Sigmoid colon (tissue), 7 donors: ENCODE results near the gene OSTN. TPM values are rescaled to one million over a fixed set of nuclear protein-coding genes. Genes with fewer than 3 reads are reported as not detected.

Source experiments
- DNase-seq: peaks from one replicate; pipeline ENCODE4 v3.0.0-alpha.2; 2019
- H3K27ac ChIP-seq, 4 donors: fragments of 200-600 bp; sonication (generic); one replicate each; pipeline ENCODE4 v1.5.1; 2016 to 2019; ENCODE audit warnings: mild to moderate bottlenecking in 1 of 4
- H3K27me3 ChIP-seq, 3 donors: fragments of 200-600 bp; sonication (generic); one replicate each; pipeline ENCODE4 v1.5.1; 2019; ENCODE audit warnings: mild to moderate bottlenecking in 1 of 3
- H3K36me3 ChIP-seq, 4 donors: fragments of 200-600 bp; sonication (generic); one replicate each; pipeline ENCODE4 v1.5.1; 2016 to 2019
- H3K4me1 ChIP-seq, 4 donors: fragments of 200-600 bp; sonication (generic); one replicate each; pipeline ENCODE4 v1.5.1; 2017 to 2019
- H3K4me3 ChIP-seq, 4 donors: fragments of 200-600 bp; sonication (generic); one replicate each; pipeline ENCODE4 v1.5.1; 2017 to 2019; ENCODE audit warnings: mild to moderate bottlenecking in 2 of 4, moderate library complexity in 1 of 4
- H3K9me3 ChIP-seq, 4 donors: fragments of 200-600 bp in 3 of 4; sonication (generic) in 3 of 4; one replicate each; pipeline versions ENCODE4 v1.5.1 to v1.6.1; 2013 to 2019
- CTCF ChIP-seq, 4 experiments: fragments of 450-650 bp in 3 of 4; fragments of 200-600 bp in 1 of 4; IDR thresholded peaks; one replicate each; pipeline ENCODE4 v1.5.1; 2016 to 2019; ENCODE audit warnings: antibody characterized with exemption in 4 of 4, mild to moderate bottlenecking in 3 of 4, moderate library complexity in 2 of 4
- EP300 ChIP-seq, 4 donors: sonication (generic); formaldehyde crosslinking; IDR thresholded peaks; one replicate each; pipeline ENCODE4 v1.6.1; 2017; ENCODE audit warnings: antibody characterized with exemption in 4 of 4
- POLR2A ChIP-seq, 2 donors: fragments of 450-650 bp; IDR thresholded peaks; one replicate each; pipeline ENCODE4 v1.6.1; 2016; ENCODE audit warnings: antibody characterized with exemption in 2 of 2, mild to moderate bottlenecking in 2 of 2, moderate library complexity in 2 of 2
- POLR2AphosphoS5 ChIP-seq, 4 donors: sonication (generic); formaldehyde crosslinking; IDR thresholded peaks; one replicate each; pipeline ENCODE4 v1.6.1; 2017; ENCODE audit warnings: antibody characterized with exemption in 4 of 4
- WGBS, 2 donors: extraction: QIAGEN DNeasy Blood & Tissue Kit; methylation state at CpG; one replicate each; pipeline ENCODE4 v1.1.7; 2013; 5-methylcytosine and 5-hydroxymethylcytosine counted together
- intact Hi-C: fragments of 100-400 bp; cut with DNase I; formaldehyde crosslinking; loops from one replicate; pipeline ENCODE4 v1.15.1; 2023
- polyA plus RNA-seq, 3 donors: library from polyadenylated mRNA; stranded (reverse); fragments of 200-250 nt; gene quantifications; one replicate each; pipeline ENCODE4 v1.2.3, GENCODE V29; 2013
- total RNA-seq, 4 donors: library from RNA; depleted of rRNA; stranded (reverse); fragments of >200 nt; gene quantifications; one replicate each; pipeline ENCODE4 v1.1.0, GENCODE V29; 2016
- donor health status: healthy with polysubstance abuse.
- donor health status: Bipolar disorder and iron deficiency.
- donor health status: healthy.

OSTN gene
- total and polyA plus RNA-seq, 7 donors = 0.36 to 0.82 TPM; not detected in 5

- DNase-seq = no peak
- intact Hi-C loops = no loop called here
- no peaks in the 10 kb centered on the region for H3K36me3 ChIP-seq
- 76 to 78% methylated on average over 3 of the region's 3 CpGs for WGBS, 2 donors
- no peaks in the 10 kb centered on the region for H3K27me3 ChIP-seq
- H3K27ac ChIP-seq = no peak overlapping the region
- H3K4me3 ChIP-seq = no peak overlapping the region
- no peaks in the 10 kb centered on the region for H3K9me3 ChIP-seq
- TF ChIP-seq POLR2AphosphoS5 (IDR thresholded peaks at IDR 0.05) (no peak), EP300 (IDR thresholded peaks at IDR 0.05) (no peak), POLR2A (IDR thresholded peaks at IDR 0.05) (no peak), CTCF (IDR thresholded peaks at IDR 0.05) (no peak)
- peaks cover 0 to 8% (median 3%) of the 10 kb centered on the region in 4 donors for H3K4me1 ChIP-seq
These were observed 37.6 kb downstream of the OSTN start for GRCh38 chr3:191236646-191237045.

- no peak overlapping the region for H3K4me3 ChIP-seq
- no peak overlapping the region for H3K27ac ChIP-seq
- H3K27me3 ChIP-seq = no peaks in the 10 kb centered on the region
- no peak for DNase-seq
- intact Hi-C loops = no loop called here
- TF ChIP-seq CTCF (IDR thresholded peaks at IDR 0.05) = no peak
- no peak for TF ChIP-seq POLR2A (IDR thresholded peaks at IDR 0.05)
- no peak for TF ChIP-seq POLR2AphosphoS5 (IDR thresholded peaks at IDR 0.05)
- no peak for TF ChIP-seq EP300 (IDR thresholded peaks at IDR 0.05)
- H3K36me3 ChIP-seq = no peaks in the 10 kb centered on the region
- no peaks in the 10 kb centered on the region for H3K9me3 ChIP-seq
- WGBS, 2 donors = 89 to 91% methylated on average over 5 of the region's 5 CpGs
- peaks cover 0 to 8% (median 3%) of the 10 kb centered on the region in 4 donors for H3K4me1 ChIP-seq
These were observed 38.2 kb downstream of the OSTN start for GRCh38 chr3:191237047-191237882.

- intact Hi-C loops = no loop called here
- Histone ChIP-seq H3K27ac (no peak overlapping the region), H3K9me3 (no peaks in the 10 kb centered on the region), H3K27me3 (no peaks in the 10 kb centered on the region), H3K36me3 (no peaks in the 10 kb centered on the region), H3K4me3 (no peak overlapping the region), H3K4me1 (peaks cover 0 to 8% (median 3%) of the 10 kb centered on the region in 4 donors)
- TF ChIP-seq CTCF (IDR thresholded peaks at IDR 0.05) = no peak
- TF ChIP-seq EP300 (IDR thresholded peaks at IDR 0.05) = no peak
- no peak for TF ChIP-seq POLR2A (IDR thresholded peaks at IDR 0.05)
- no peak for TF ChIP-seq POLR2AphosphoS5 (IDR thresholded peaks at IDR 0.05)
- DNase-seq = no peak
- 13 to 57% methylated on average over 4 of the region's 4 CpGs for WGBS, 2 donors
These were observed 39.3 kb downstream of the OSTN start for GRCh38 chr3:191238321-191238817.

GRCh38 chr3:191239407-191240031, 40.5 kb downstream of the OSTN start:
- H3K27ac ChIP-seq = no peak overlapping the region
- H3K4me3 ChIP-seq = no peak overlapping the region
- H3K4me1 ChIP-seq = peaks cover 0 to 8% (median 3%) of the 10 kb centered on the region in 4 donors
- H3K36me3 ChIP-seq = no peaks in the 10 kb centered on the region
- WGBS, 2 donors = 21% methylated on average over 1 of the region's 1 CpG
- TF ChIP-seq POLR2A (IDR thresholded peaks at IDR 0.05) = no peak
- TF ChIP-seq CTCF (IDR thresholded peaks at IDR 0.05) = no peak
- TF ChIP-seq POLR2AphosphoS5 (IDR thresholded peaks at IDR 0.05) = no peak
- TF ChIP-seq EP300 (IDR thresholded peaks at IDR 0.05) = no peak
- H3K27me3 ChIP-seq = no peaks in the 10 kb centered on the region
- H3K9me3 ChIP-seq = no peaks in the 10 kb centered on the region
- DNase-seq = no peak
- intact Hi-C loops = loop anchor here (10.0 kb wide), 1 partner anchor 135 kb away; no protein-coding TSS in a partner anchor
